Activated T-cell treated with anti-CD3 and anti-CD28 coated beads for 24 hours (primary cell): ENCODE measurements around the gene KLHL6.

ENCODE experiments used
- DNase-seq: peaks from one replicate; pipeline ENCODE4 v3.0.0-alpha.2; 2020; ENCODE audit warnings: low read depth

The KLHL6 gene

DNA sequence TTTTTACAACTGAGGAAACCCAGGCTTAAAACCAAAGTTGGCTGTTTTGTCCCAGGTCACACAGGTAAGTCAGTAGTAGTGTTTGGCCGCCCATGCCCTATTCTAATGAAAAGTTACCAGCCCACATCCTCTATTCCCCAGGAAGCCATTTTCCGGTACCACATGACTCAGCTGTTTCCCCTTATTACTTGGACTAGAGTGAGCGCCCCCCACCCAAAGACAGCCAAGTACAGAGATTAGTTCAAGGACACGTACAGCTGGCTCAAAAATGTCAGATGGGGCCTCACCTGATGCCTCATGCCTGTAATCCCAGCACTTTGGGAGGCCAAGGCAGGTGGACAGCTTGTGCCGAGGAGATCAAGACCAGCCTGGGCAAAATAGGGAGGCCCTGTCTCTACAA is 8.5 kb upstream of the KLHL6 start:
- DNase-seq, result no peak

DNA sequence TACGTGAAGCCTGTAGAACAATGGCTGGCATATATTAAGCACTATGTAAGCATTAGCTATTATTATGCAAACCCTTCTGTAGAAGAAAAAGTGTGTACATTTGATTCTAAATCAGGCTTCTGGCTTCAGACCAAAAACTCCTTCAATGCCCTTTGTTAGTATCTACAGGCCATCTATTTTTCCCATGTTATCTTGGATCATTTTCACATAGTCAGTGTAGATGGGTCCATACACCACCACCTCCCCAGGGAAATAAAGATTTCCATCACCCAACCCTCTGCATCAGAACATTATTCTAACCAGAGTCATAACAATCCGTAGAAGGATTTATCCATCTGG is 8.0 kb upstream of the KLHL6 start:
- no peak for DNase-seq

DNA sequence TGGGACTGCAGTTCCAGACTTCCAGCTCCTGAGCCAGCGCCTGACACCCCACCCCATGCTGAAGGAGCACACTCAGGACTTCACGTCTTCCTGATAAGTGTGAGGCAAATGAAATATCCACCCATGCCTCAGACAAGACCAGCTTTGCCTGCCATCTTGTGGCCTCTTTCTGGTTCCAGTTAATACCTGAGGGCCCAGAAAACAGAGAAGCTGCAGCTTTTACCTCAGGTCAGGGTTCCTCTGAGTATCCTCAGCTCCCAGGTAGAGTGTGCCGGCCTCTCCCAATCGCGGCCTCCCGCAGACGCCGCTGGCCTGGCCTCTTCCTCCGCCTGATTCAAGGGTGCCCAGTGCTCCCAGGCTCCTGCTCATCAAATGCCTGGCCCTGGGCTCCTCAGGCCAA is 5.1 kb upstream of the KLHL6 start:
- no peak for DNase-seq

DNA sequence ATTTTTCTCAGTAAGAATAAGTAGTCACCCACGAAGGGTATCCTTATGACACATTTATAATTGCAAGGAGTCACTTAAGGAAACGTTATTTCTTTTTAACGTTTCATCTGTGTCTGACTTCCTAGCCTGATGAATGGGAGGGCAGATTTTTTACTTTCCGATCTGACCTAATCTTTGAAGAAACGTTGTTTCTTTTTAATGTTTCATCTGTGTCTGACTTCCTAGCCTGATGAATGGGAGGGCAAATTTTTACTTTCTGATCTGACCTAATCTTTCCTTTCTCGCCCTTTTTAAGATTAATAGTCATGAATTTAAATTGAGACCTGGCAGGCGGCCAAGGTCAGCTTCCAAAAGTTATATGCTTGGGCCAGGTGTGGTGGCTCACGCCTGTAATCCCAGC is 3.0 kb upstream of the KLHL6 start:
- no peak for DNase-seq

DNA sequence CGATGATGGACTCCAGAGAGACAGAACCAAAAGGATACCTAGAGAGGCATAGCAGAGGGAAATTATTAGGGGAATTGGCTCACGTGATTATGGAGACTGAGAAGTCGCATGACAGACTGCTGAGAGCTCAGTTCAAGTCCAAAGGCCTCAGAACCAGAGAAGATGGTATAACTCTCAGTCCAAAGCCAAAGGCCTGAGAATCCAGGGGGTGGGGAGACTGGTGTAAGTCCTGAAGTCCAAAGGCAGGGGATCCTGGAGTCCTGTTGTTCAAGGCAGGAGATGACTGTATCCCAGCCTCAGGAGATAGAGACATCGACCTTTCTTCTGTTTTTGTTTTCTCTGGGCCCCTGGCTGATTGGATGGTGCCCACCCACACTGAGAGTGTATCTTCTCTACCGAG is 1.2 kb upstream of the KLHL6 start:
- DNase-seq, result no peak

DNA sequence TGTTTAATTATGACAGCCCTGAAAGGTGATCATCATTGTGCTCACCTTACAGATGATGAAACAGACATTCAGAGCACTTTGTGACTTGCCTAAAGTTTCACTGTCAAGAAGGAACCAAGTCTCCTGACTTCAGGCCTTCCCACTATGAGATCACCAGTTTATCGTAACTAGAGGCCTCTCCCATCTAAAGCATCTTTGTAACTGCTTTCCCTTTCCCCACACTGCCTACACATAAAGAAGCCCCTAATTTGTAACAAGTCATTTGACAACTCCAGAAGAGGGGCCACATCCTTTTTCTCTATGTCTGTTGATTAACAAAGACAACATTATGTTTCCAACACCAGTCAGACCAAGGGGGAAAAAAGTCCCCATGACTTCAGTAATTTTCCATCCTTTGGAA is 1.1 kb downstream of the KLHL6 start:
- no peak for DNase-seq

DNA sequence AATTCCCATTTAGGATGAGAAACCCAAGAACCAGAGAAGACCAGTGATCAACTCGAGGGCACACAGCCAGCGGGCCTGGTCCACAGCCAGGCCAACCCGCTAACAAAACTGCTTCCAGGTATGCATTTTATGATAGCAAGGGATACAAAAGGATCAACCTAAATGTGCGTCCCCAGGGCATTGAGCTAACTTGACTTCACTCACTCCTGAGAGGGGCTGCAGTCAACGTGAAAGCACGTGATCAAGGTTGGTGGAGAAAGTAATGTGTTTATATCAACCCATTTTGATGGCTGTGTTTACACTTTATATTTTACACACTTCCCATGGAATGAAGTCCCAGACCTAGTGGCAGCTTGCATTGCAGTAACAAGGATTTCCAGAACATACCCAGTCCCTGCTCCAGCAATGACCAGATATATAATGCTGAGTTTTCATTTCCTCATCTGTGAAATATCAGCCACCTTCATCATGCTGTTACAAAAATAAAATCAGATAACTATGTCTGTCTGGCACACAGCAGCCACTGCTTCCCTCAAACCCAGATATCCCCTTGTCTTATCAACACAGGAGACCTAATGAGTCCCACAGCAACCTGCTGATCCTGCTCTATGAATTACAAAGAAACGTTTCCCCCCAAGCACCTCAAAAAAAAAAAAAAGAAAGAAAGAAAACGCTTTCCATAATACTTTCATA is 2.0 kb downstream of the KLHL6 start:
- DNase-seq, result no peak

DNA sequence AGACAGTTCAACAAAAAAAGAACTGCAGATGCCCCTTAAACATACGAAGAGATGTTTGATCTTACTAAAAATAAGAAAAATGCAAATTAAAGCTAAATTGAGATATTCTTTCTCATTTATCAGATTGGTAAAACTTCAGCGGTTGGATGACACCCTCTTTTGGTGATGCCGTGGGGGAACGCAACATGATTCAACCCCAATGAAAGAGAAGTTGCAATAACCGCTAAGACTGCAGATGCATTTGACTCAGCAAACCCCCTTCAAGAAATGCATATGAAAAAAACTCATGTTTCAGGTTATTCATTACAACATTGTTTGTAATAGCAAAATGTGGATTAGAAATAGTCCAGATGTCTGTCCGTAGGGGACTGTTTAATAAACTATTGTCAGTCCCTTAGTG is 3.6 kb downstream of the KLHL6 start:
- DNase-seq, result peak; percentile 39

DNA sequence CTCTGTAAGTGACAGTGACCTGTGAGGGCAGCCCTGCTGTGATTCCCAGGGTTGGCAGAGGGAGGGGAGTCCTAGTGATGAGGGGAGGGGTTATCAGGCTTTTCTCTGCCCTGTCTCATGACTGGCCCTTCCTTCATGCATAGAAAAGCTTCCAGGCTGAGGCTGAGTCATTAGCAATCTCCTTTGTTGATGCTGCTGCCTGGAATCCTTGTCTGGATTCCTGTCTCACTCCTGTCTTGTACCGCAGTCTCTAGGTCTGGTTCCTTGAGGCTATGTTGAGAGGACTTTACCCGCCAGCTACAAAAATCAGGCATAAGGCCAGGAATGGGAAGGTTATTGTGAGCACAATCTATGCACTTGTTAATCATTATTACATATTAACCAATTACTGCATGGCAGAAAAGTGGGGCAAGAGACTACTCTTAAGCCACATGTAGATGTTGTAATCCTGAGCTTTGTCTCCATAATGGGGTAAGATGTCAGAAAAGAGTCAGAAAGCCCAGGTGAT is 7.2 kb downstream of the KLHL6 start:
- no peak for DNase-seq

DNA sequence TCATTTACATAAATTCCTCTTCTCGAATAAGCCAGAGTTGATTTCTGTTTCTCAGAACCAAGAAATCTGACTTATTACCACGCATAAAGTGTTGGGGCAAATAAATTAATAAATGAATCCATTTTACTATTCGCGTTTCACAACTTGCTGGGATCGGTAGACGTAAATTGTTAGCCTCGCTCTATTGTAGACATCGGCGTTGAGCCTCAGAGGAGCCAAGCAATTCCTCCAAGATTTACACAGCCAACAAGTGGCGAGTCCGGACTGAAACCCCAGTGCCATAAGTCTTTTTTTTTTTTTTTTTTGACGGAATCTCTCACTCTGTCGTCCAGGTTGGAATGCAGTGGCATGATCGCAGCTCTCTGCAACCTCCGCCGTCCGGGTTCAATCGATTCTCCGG is 8.9 kb downstream of the KLHL6 start:
- no peak for DNase-seq

DNA sequence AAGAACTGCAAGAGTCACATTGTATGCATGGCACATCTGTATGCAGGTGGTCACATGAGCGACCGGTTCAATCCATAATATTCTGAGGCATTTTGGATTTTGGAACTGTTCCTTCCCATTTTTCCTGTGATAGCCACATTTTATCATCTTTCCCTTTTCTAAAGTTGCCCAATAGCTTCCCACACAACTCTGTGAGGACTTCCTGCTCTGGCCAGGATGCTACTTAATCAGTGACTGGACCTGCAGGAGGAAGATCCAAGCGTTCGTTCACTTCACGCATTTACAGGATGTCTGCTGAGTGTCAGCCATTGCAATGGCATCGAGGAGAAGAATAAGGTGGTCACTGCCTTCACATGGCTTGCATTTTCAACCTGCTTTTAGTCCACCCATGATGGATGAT is 9.8 kb downstream of the KLHL6 start:
- DNase-seq, result no peak

DNA sequence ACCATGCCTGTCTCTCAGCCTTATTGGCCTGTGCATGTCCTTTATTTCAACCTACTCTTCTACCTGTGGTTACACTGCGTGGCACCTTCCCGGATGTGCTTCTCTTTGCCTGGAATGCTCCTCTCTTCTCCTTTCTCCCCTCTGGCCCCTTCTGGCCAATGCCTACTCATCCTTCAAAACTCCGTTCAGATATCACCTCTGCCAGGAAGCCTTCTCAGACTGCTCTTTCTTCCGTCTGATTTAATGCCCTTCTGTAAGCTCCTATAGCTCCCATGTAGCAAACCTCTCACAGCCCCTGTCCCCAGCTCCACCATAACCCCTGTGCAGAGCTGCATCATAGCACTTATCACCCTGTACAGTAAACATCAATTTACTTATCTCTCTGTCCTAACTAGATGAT is 13.2 kb downstream of the KLHL6 start:
- DNase-seq, result no peak

DNA sequence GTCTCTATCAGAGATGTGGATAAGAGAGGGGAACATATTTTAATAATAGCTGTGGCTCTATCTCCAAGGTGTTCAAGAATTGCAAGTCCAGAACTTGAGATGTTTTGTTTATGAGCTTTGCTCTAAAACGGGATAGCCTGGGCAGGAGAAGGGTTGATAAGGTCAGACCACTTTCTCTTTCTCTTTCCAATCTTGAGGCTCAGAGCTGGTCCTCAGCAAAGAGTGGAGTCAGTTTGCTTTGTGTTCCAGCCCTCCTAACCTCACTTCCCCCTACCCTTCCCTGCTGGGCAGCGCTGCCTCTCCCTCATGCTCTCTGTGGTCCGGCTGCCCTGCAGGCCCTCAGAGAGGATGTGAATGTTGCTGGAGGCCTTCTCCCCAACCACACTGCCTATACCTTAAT is 13.8 kb downstream of the KLHL6 start:
- DNase-seq, result no peak

DNA sequence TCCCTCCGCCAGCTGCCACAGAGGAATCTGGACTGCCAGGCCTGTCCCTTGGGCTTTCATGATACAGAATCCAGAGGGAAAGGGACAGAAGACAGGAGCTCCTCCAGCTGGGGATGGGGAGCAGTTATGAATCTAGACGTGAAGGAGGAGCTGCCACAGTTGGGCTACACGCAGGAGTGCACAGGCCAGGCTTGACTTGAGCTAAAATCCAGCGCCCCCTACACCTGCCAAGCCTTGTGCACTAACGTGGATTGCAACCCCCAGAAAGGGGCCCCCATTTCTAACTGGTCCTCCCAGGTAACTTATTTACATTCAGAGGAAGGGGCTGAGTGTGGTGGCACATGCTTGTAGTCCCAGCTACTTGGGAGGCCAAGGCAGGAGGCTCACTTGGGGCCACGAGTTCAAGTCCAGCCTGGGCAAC is 14.3 kb downstream of the KLHL6 start:
- no peak for DNase-seq

DNA sequence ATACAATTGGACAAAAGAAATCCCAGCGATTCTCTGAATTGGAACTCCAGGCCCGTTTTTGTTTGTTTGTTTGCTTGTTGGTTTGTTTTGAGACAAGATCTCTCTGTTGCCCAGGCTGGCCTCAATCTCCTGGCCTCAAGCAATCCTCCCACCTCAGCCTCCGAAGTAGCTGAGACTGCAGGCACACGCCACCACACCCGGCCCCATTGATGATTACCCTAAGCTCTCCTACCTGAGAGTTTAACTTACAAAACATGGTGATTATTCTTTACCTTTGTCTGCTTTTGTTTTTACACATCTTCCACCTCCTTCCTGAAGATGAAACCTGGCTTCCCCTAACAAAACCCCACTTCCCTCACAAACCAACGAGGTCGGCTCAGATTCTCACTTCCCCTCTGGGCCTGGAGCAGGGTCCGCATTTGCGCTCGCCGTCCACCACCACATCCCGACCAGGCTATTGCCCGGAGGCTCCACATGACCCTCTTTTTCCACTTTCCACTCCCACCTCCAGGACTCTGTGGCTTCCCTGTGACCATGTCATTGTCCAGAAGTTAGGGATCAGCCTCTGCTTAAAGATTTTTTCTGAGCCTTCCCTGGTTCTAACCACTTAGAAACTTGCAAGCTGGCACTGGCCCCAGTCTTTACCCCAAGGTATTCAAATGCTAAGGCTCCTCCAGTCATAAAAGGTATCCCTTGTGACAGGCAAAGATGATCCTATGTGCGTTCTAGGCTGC is 14.8 kb downstream of the KLHL6 start:
- DNase-seq, result no peak

DNA sequence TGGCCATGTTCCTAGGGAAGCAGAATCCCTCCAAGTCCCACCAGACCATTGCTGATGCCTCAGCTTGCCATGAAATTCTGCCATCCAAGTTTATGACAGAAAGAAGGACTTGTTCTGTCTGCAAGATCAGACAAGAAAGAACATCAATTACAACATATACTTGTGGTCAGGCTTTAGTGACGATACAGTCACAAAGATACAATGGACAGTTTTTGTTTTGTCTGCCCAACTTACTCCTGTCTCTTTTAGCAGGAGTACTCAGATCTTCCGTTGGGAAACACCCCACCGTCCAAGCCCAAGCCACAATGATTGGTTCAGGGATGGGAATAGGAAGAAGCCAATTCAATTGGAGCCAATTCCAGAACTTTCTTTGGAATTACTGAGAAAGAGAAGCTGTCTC is 15.7 kb downstream of the KLHL6 start:
- DNase-seq, result no peak

DNA sequence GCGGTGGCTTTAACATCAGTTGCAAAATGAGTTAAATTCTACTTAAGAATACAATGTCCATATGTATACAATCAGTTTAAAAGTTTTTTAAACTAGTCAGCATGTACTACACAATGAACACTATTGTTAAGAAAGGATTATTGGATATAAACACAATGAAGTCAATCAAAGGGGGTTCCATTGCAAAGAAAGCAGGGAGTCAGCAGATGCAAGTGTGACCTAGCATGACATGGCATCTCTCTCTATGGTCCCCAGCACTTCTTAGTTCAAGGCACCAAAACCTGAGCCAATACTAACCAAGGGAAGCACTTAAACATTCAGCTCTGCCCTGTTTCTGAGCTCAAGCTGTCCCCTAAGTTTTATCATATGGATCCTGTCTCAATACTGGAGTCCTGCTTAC is 17.0 kb downstream of the KLHL6 start:
- DNase-seq, result no peak

DNA sequence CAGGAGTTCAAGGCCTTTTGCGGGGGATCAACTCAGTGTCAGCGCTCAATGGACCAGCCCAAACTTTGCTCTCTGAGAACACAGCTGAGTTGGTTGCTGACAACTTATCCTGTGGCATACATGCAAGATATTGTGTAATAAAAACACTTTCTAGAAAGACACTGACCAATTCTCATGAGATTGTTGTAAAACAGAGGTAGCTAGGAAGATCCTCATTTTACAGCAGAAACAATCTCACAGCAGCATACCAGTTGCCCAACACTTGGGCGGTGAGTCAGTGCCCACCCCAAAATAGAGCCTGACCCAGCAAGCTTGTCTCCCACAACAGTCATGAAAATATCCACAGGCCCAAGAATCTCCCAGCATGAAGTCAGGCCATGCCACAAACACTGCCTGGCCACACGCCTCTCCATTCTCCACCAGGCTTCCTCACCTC is 18.2 kb downstream of the KLHL6 start:
- DNase-seq, result no peak

DNA sequence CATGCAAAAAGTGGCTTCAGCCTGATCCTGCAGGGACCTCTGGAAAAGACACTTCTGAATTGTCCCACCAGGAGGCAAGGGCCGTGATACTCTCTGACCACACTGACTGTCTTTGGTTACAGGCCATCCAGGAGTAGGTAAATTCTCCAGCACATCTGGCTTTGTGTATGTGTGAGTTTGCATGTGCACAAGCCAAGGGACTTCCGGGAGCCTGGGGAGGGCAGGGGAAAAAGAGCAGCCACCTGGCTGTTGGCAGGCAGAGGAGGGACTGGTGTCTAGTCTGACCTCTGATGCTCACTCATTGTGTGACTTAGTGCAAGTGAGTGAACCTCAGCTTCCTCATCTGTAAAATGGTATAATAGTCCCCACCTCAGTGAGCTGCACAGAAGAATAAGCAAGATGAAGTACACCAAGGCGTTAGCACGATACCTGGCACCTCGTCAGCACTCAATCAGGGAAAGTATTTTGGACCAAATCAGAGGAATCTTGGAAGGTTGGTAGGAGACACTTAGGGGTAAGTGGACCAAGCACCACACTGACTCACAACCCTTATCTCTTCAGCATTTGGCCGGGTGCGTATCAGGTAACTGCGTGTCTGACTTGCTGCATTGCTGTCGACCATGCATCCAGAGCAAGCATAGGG is 19.1 kb downstream of the KLHL6 start:
- no peak for DNase-seq

DNA sequence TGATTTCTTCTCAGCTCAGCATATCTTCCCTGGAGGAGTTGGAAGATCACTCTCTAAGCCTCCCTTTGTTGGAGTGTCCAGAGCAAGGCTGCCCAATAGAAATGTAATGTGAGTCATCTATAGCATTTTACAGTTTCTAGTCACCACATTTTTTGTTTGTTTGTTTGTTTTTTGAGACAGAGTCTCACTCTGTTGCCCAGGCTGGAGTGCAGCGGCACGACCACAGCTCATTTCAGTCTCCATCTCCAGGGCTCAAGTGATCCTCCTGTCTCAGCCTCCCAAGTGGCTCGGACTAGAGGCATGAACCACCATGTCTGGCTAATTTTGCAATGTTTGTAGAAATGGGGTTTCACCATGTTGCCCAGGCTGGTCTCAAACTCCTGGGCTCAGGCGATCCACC is 21.3 kb downstream of the KLHL6 start:
- no peak for DNase-seq

DNA sequence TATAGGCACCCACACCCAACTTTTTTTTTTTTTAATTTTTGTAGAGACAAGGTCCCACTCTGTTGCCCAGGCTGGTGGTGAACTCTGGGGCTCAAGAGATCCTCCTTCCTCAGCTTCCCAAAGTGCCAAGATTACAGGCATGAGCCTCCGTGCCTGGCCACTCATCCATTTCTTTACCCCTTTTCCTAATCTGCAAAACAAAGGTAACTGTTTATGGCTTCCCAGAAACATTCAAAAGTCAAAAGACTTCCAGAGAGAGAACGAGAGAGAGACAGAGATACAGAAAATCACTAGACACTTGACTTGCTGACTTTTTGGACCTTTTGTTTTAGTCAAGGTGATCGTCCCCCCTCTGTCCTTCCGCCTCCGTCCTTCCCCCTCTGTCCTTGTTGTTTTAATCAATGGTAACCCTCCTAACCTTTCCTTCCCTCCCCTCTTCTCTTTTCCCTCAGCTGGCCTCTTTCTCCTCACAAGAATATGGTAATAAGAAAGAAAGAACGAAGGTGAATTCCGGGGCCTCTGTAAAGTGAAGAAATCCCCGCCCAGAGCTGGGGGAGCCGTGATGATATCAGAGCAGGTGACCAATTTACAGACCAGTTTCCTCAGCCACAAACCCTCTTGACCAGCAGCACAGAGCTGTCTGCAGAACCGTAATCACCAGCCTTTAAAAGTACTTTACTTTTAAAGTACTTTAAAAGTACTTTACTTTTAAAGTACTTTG is 21.9 kb downstream of the KLHL6 start:
- no peak for DNase-seq

DNA sequence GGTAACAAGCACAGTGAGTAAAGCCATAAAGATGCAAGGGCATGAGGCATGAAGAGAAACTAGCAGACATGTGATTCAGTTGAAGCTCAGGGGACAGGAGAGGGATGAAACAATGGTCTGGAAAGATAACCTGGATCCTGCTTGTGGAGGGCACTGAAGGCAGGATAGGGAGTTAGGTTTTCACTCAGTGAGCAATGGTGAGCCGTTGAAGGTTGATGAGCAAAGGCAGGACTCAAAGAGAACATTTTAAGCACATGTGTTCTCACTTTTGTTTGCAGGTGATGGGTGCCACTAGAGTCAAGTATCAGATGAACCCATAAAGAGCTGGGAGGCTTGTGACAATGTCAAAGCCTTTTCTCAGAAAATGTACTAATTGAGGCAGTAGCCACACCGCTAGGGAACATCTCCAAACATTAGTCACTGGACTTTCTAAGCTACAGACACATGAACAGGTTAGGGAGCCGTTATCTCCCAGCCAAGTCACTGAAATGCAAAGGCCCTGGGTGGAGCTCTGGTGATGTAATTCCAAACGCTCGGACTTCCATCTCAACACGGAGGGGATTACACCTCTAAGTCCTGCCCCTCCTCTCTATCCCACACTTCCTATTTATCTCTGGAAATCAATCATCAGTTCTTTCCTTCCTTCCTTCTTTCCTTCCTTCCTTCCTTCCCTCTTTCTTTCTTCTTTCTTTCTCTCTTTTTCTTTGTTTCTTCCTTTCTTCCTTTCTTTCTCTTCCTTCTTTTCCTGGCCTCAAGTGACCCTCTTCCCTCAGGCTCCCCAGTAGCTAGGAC is 22.7 kb downstream of the KLHL6 start:
- no peak for DNase-seq
